ENCODE results near the gene MZB1. TPM values are rescaled to one million over a fixed set of nuclear protein-coding genes. Genes with fewer than 3 reads are reported as not detected.
"Not testable (repeated sequence)": the region's sequence is repeated elsewhere in the genome, so short reads cannot be mapped to it uniquely, and the experiment has no call there.

MZB1 gene
- total RNA-seq, 6 donors from 2014 or later: 1.5 to 30.7 (median 15.5) TPM

DNA sequence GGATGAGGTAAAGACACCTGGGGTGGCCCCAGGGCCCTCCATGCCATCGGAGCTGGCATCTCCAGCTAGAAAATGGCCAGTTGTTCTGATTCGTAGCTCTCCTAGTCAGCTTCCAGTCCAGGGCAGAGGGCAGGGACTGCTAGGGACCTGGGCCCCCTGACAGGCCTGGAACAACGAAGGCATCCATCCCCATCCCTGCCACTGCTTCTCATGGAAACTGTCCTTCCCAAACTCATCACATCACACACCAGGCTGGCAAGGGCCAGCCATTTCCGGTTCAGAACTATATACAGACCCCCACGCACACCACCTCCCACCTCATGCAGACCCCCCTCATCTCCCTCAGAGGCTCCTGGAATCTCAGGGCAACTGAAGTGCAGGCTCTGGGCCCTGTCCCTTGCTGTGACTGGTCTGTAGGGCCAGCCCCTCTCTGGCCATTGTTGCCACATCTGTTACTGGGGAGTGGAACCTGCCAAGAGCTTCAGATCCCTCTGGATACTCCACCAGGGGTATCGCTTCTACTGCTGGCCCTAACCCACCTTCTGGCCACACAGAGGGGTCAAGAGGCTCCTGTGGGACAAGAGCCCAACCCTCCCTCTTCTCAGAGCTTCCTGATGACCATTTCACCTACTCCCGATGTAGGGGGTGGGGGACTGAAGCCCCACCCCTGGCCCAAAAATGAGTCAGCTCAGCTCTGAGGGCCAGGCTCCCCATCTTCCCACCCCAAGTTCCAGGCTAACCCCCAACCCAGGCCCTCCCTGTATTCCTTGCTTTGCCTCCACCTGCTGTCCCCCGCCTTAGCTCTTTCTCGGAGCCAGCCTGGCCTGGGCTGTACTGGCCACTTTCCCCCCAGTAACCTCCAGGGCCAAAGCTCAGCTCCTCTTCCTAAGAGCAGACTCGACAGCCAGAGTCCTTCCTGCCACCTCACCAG is 1.2 kb upstream of the MZB1 start:
- Histone ChIP-seq H3K36me3 (no peaks in the 10 kb centered on the region), H3K27ac (peak overlapping the region in 3 of 4 donors; percentile 38 to 71 (median 64)), H3K27me3 (peaks cover 0 to 31% (median 18%) of the 10 kb centered on the region in 4 donors), H3K4me3 (no peak overlapping the region), H3K4me1 (peaks cover 14 to 59% (median 45%) of the 10 kb centered on the region in 4 donors), H3K9me3 (no peaks in the 10 kb centered on the region)
- DNase-seq: no peak
- TF ChIP-seq, protein P1, sequence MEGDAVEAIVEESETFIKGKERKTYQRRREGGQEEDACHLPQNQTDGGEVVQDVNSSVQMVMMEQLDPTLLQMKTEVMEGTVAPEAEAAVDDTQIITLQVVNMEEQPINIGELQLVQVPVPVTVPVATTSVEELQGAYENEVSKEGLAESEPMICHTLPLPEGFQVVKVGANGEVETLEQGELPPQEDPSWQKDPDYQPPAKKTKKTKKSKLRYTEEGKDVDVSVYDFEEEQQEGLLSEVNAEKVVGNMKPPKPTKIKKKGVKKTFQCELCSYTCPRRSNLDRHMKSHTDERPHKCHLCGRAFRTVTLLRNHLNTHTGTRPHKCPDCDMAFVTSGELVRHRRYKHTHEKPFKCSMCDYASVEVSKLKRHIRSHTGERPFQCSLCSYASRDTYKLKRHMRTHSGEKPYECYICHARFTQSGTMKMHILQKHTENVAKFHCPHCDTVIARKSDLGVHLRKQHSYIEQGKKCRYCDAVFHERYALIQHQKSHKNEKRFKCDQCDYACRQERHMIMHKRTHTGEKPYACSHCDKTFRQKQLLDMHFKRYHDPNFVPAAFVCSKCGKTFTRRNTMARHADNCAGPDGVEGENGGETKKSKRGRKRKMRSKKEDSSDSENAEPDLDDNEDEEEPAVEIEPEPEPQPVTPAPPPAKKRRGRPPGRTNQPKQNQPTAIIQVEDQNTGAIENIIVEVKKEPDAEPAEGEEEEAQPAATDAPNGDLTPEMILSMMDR (IDR thresholded peaks at IDR 0.05): no peak
- TF ChIP-seq POLR2A (IDR thresholded peaks at IDR 0.05) (no peak), EP300 (IDR thresholded peaks at IDR 0.05) (no peak), POLR2AphosphoS5 (IDR thresholded peaks at IDR 0.05) (no peak)
- ATAC-seq (ENCODE audit: low FRiP score in 2 of 2): no peak
- 83 to 84% methylated on average over 7 to 10 of the region's 10 CpGs for WGBS, 2 donors

DNA sequence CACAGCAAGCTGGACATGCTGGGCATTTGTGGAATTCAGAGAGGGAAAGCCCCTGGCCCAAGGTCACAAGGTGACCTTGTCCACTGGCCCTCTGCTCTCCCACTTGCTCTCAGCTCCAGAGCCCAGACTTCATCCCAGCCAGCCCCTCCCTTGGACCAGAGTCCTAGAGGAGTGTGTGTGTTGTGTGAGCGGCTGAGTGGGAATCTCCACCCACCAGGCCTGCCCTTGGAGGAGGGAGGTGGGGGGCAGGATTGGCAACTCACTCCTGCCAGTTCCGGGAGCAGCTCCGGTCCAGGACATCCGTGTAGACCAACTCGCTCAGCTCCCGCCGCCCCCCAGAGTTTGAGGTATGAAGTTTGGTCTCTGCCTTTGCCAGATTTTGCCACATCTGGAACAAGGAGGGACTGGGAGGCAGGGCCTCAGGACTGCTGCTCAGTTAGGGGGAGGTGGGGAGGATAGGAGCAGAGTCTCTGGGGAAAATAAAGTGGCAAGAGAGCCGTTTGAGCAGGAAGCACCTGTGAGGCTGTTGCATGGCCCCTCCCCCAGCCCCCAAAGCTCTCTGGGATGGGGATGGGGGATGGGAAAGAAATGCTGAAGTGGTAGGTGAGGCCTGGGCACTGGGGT is 1.4 kb downstream of the MZB1 start:
- 16 to 25% methylated on average over 6 to 8 of the region's 8 CpGs for WGBS, 2 donors
- peak in 1 of 2 donors; percentile 5 for ATAC-seq (ENCODE audit: low FRiP score in 2 of 2)
- Histone ChIP-seq H3K27me3 (peaks cover 0 to 11% (median 5%) of the 10 kb centered on the region in 4 donors), H3K4me1 (peaks cover 14 to 50% (median 39%) of the 10 kb centered on the region in 4 donors), H3K9me3 (no peaks in the 10 kb centered on the region), H3K36me3 (no peaks in the 10 kb centered on the region), H3K27ac (peak overlapping the region in 2 of 4 donors; percentile 8 to 28), H3K4me3 (no peak overlapping the region)
- DNase-seq: no peak
- no peak for TF ChIP-seq POLR2AphosphoS5 (IDR thresholded peaks at IDR 0.05)

- DNase-seq (no peak), ATAC-seq (ENCODE audit: low FRiP score in 2 of 2) (no peak)
- 69 to 79% methylated on average over 6 to 9 of the region's 10 CpGs for WGBS, 2 donors
- no peaks in the 10 kb centered on the region for H3K9me3 ChIP-seq
- no peak overlapping the region for H3K27ac ChIP-seq
- no peak overlapping the region for H3K4me3 ChIP-seq
- no peaks in the 10 kb centered on the region for H3K36me3 ChIP-seq
- peaks cover 0 to 6% (median 2%) of the 10 kb centered on the region in 4 donors for H3K27me3 ChIP-seq
- TF ChIP-seq POLR2AphosphoS5 (IDR thresholded peaks at IDR 0.05) (no peak), POLR2A (IDR thresholded peaks at IDR 0.05) (no peak), EP300 (IDR thresholded peaks at IDR 0.05) (no peak)
- TF ChIP-seq, protein P1 (IDR thresholded peaks at IDR 0.05): no peak
- peaks cover 10 to 44% (median 33%) of the 10 kb centered on the region in 4 donors for H3K4me1 ChIP-seq
Observed at GRCh38 chr5:139387611-139388197, 2.0 kb downstream of the MZB1 start.

DNA sequence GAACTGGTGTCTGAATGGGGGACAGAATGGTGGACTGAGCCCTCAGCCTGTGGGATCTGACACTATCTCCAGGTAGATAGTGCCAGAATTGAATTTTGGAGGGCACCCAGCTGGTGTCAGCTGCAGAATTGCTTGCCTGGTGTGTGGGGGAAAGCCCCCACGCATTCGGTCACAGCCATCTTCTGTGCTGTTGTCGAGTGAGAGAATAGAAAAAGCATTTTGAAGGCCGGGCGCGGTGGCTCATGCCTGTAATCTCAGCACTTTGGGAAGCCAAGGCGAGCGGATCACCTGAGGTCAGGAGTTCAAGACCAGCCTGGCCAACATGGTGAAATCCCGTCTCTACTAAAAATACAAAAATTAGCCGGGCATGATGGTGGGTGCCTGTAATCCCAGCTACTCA is 2.8 kb downstream of the MZB1 start:
- not testable (repeated sequence) for ATAC-seq (ENCODE audit: low FRiP score in 2 of 2); H3K27me3 ChIP-seq; H3K36me3 ChIP-seq; H3K9me3 ChIP-seq; DNase-seq; H3K4me3 ChIP-seq; H3K27ac ChIP-seq
- peaks cover 6 to 36% (median 27%) of the 10 kb centered on the region in 4 donors for H3K4me1 ChIP-seq
- 93 to 96% methylated on average over 10 of the region's 10 CpGs for WGBS, 2 donors

DNA sequence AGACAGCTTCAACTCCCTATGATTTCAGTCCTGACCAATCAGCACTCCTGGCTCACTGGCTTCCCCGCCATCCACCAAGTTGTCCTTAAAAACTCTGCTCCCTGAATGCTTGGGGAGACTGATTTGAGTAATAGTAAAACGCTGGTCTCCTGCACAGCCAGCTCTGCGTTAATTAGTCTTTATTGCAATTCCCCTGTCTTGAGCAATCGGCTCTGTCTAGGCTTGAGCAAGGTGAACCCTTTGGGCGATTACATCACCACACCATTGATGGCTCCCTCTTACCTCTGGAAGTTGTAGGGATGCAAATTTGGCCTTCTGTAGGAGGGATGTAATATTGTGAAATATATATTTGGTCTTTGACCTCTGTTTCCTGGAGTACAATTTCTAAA is 3.7 kb downstream of the MZB1 start:
- no peak for DNase-seq
- H3K9me3 ChIP-seq: no peaks in the 10 kb centered on the region
- no peak for ATAC-seq (ENCODE audit: low FRiP score in 2 of 2)
- no peaks in the 10 kb centered on the region for H3K27me3 ChIP-seq
- no peak for TF ChIP-seq POLR2A (IDR thresholded peaks at IDR 0.05)
- no peak for TF ChIP-seq EP300 (IDR thresholded peaks at IDR 0.05)
- TF ChIP-seq POLR2AphosphoS5 (IDR thresholded peaks at IDR 0.05): no peak
- TF ChIP-seq, protein P1 (IDR thresholded peaks at IDR 0.05): no peak
- H3K4me1 ChIP-seq: peaks cover 6 to 28% (median 21%) of the 10 kb centered on the region in 4 donors
- H3K4me3 ChIP-seq: no peak overlapping the region
- 51 to 76% methylated on average over 5 of the region's 5 CpGs for WGBS, 2 donors
- no peaks in the 10 kb centered on the region for H3K36me3 ChIP-seq
- H3K27ac ChIP-seq: peak overlapping the region in 1 of 4 donors; percentile 78
